Breast epithelium (tissue), 4 donors: Measurements from ENCODE around the gene ST14. TPM values are rescaled to one million over a fixed set of nuclear protein-coding genes. Genes with fewer than 3 reads are reported as not detected.

Experiments
- DNase-seq, 2 donors: peaks; one replicate each; pipeline ENCODE4 v3.0.0-alpha.2; 2019; ENCODE audit warnings: low spot score in 2 of 2
- H3K27ac ChIP-seq, 2 donors: fragments of 200-600 bp; sonication (generic) in 1 of 2; one replicate each; pipeline ENCODE4 v1.5.1; 2016 to 2019; ENCODE audit warnings: mild to moderate bottlenecking in 1 of 2
- H3K27me3 ChIP-seq, 2 donors: fragments of 200-600 bp; sonication (generic) in 1 of 2; one replicate each; pipeline versions ENCODE4 v1.5.1 to v1.6.0; 2017 to 2019; ENCODE audit warnings: control low read depth in 1 of 2, mild to moderate bottlenecking in 1 of 2
- H3K36me3 ChIP-seq: fragments of 200-600 bp; one replicate; pipeline ENCODE4 v1.5.1; 2019
- H3K4me1 ChIP-seq, 2 donors: fragments of 200-600 bp; sonication (generic); one replicate each; pipeline ENCODE4 v1.5.1; 2016 to 2019; ENCODE audit warnings: control low read depth in 1 of 2
- H3K4me3 ChIP-seq, 3 donors: fragments of 200-600 bp; sonication (generic); 1 replicate in 2 of 3; 2 replicates in 1 of 3; pipeline ENCODE4 v1.5.1; 2016 to 2019; ENCODE audit warnings: mild to moderate bottlenecking in 3 of 3, moderate library complexity in 2 of 3
- H3K9me3 ChIP-seq, 2 donors: fragments of 200-600 bp; sonication (generic) in 1 of 2; one replicate each; pipeline ENCODE4 v1.5.1; 2016 to 2019; ENCODE audit warnings: control low read depth in 1 of 2
- CTCF ChIP-seq, 3 donors: fragments of 450-650 bp; IDR thresholded peaks; one replicate each; pipeline ENCODE4 v1.5.1; 2016 to 2017; ENCODE audit warnings: antibody characterized with exemption in 3 of 3, mild to moderate bottlenecking in 3 of 3, moderate library complexity in 3 of 3
- POLR2A ChIP-seq: fragments of 450-650 bp; IDR thresholded peaks from one replicate; pipeline ENCODE4 v1.6.1; 2016; ENCODE audit warnings: antibody characterized with exemption, mild to moderate bottlenecking, moderate library complexity
- POLR2AphosphoS5 ChIP-seq, 3 donors: sonication (generic); formaldehyde crosslinking; IDR thresholded peaks; one replicate each; pipeline ENCODE4 v1.6.1; 2017; ENCODE audit warnings: antibody characterized with exemption in 3 of 3
- intact Hi-C: fragments of 100-400 bp; cut with DNase I; formaldehyde crosslinking; loops from one replicate; pipeline ENCODE4 v1.15.1; 2023; ENCODE audit warnings: low total_unique reads
- total RNA-seq, 3 donors: library from RNA; depleted of rRNA; stranded (reverse); fragments of >200 nt; gene quantifications; one replicate each; pipeline ENCODE4 v1.1.0, GENCODE V29; 2016

Gene ST14
- total RNA-seq, 3 donors from 2014 or later = 9.9 to 89.0 (median 48.5) TPM

GRCh38 chr11:130194241-130195023 is 34.9 kb downstream of the ST14 start:
- no peak overlapping the region for H3K27ac ChIP-seq
- H3K36me3 ChIP-seq = no peaks in the 10 kb centered on the region
- intact Hi-C loops = no loop called here
- no peaks in the 10 kb centered on the region for H3K27me3 ChIP-seq
- no peak overlapping the region for H3K4me3 ChIP-seq
- no peaks in the 10 kb centered on the region for H3K9me3 ChIP-seq
- no peak for DNase-seq
- H3K4me1 ChIP-seq = no peaks in the 10 kb centered on the region
- no peak for TF ChIP-seq POLR2AphosphoS5 (IDR thresholded peaks at IDR 0.05)
- TF ChIP-seq CTCF (IDR thresholded peaks at IDR 0.05) = no peak
- TF ChIP-seq POLR2A = no peak

- H3K27me3 ChIP-seq = no peaks in the 10 kb centered on the region
- no peaks in the 10 kb centered on the region for H3K36me3 ChIP-seq
- no peak overlapping the region for H3K4me3 ChIP-seq
- no peaks in the 10 kb centered on the region for H3K4me1 ChIP-seq
- DNase-seq = no peak
- no peak overlapping the region for H3K27ac ChIP-seq
- no peak for TF ChIP-seq CTCF (IDR thresholded peaks at IDR 0.05)
- TF ChIP-seq POLR2A = no peak
- no peak for TF ChIP-seq POLR2AphosphoS5 (IDR thresholded peaks at IDR 0.05)
- no peaks in the 10 kb centered on the region for H3K9me3 ChIP-seq
- intact Hi-C loops = no loop called here
Measured at GRCh38 chr11:130197386-130198035, 37.9 kb downstream of the ST14 start.

- intact Hi-C loops = no loop called here
- TF ChIP-seq CTCF (IDR thresholded peaks at IDR 0.05) (no peak), POLR2AphosphoS5 (IDR thresholded peaks at IDR 0.05) (no peak), POLR2A (no peak)
- H3K4me3 ChIP-seq = no peak overlapping the region
- no peak overlapping the region for H3K27ac ChIP-seq
- no peaks in the 10 kb centered on the region for H3K9me3 ChIP-seq
- no peaks in the 10 kb centered on the region for H3K27me3 ChIP-seq
- no peak for DNase-seq
- H3K4me1 ChIP-seq = no peaks in the 10 kb centered on the region
- no peaks in the 10 kb centered on the region for H3K36me3 ChIP-seq
Measured at GRCh38 chr11:130198292-130198691, 38.7 kb downstream of the ST14 start.

GRCh38 chr11:130198964-130199363 is 39.4 kb downstream of the ST14 start:
- Histone ChIP-seq H3K36me3 (no peaks in the 10 kb centered on the region), H3K4me1 (no peaks in the 10 kb centered on the region), H3K4me3 (no peak overlapping the region), H3K9me3 (no peaks in the 10 kb centered on the region), H3K27ac (no peak overlapping the region), H3K27me3 (no peaks in the 10 kb centered on the region)
- intact Hi-C loops = no loop called here
- no peak for DNase-seq
- TF ChIP-seq POLR2A (no peak), CTCF (IDR thresholded peaks at IDR 0.05) (no peak), POLR2AphosphoS5 (IDR thresholded peaks at IDR 0.05) (no peak)

GRCh38 chr11:130199792-130200191 is 40.2 kb downstream of the ST14 start:
- intact Hi-C loops = no loop called here
- H3K4me3 ChIP-seq = no peak overlapping the region
- no peak overlapping the region for H3K27ac ChIP-seq
- no peaks in the 10 kb centered on the region for H3K4me1 ChIP-seq
- no peaks in the 10 kb centered on the region for H3K27me3 ChIP-seq
- no peaks in the 10 kb centered on the region for H3K9me3 ChIP-seq
- DNase-seq = no peak
- no peak for TF ChIP-seq CTCF (IDR thresholded peaks at IDR 0.05)
- no peak for TF ChIP-seq POLR2A
- TF ChIP-seq POLR2AphosphoS5 (IDR thresholded peaks at IDR 0.05) = no peak
- H3K36me3 ChIP-seq = no peaks in the 10 kb centered on the region
